Esophagus muscularis mucosa (tissue), 4 donors: ENCODE measurements around the gene PLEKHA6. TPM values are rescaled to one million over a fixed set of nuclear protein-coding genes. Genes with fewer than 3 reads are reported as not detected.

Experiments
- DNase-seq: peaks from one replicate; pipeline ENCODE4 v3.0.0-alpha.2; 2017; ENCODE audit errors: extremely low spot score
- H3K27ac ChIP-seq, 4 donors: fragments of 200-600 bp; sonication (generic); replicated peaks in 1 of 4; 1 replicate in 3 of 4; 2 replicates in 1 of 4; pipeline ENCODE4 v1.5.1; 2016 to 2019; ENCODE audit warnings: mild to moderate bottlenecking in 1 of 4
- H3K27me3 ChIP-seq, 4 donors: fragments of 200-600 bp; sonication (generic); one replicate each; pipeline versions ENCODE4 v1.5.1 to v1.6.0; 2016 to 2019
- H3K36me3 ChIP-seq, 4 donors: fragments of 200-600 bp; sonication (generic); one replicate each; pipeline ENCODE4 v1.5.1; 2016 to 2019
- H3K4me1 ChIP-seq, 4 donors: fragments of 200-600 bp; sonication (generic); one replicate each; pipeline ENCODE4 v1.5.1; 2016 to 2019
- H3K4me3 ChIP-seq, 4 donors: fragments of 200-600 bp; sonication (generic); 1 replicate in 2 of 4; 2 replicates in 2 of 4; pipeline ENCODE4 v1.5.1; 2016 to 2019; ENCODE audit warnings: mild to moderate bottlenecking in 4 of 4, moderate library complexity in 1 of 4
- H3K9me3 ChIP-seq, 4 donors: fragments of 200-600 bp; sonication (generic); 1 replicate in 3 of 4; 2 replicates in 1 of 4; pipeline ENCODE4 v1.5.1; 2016 to 2019
- EP300 ChIP-seq: sonication (generic); formaldehyde crosslinking; IDR thresholded peaks from one replicate; pipeline ENCODE4 v1.6.1; 2017; ENCODE audit warnings: antibody characterized with exemption
- POLR2A ChIP-seq: fragments of 450-650 bp; IDR thresholded peaks from one replicate; pipeline ENCODE4 v1.6.1; 2017; ENCODE audit warnings: antibody characterized with exemption, moderate library complexity, mild to moderate bottlenecking, low read depth
- POLR2AphosphoS5 ChIP-seq, 2 donors: sonication (generic); formaldehyde crosslinking; IDR thresholded peaks; one replicate each; pipeline ENCODE4 v1.6.1; 2017; ENCODE audit warnings: antibody characterized with exemption in 2 of 2
- WGBS: methylation state at CpG from one replicate; pipeline ENCODE4 v1.1.5; 2018; 5-methylcytosine and 5-hydroxymethylcytosine counted together
- intact Hi-C: fragments of 100-400 bp; cut with DNase I; formaldehyde crosslinking; loops from one replicate; pipeline ENCODE4 v1.15.1; 2023
- total RNA-seq, 4 donors: library from RNA; depleted of rRNA; stranded (reverse); fragments of >200 nt; gene quantifications; one replicate each; pipeline versions ENCODE4 v1.1.0 to v1.2.1, GENCODE V29; 2016
- TF ChIP-seq, protein P1 (sequence below), 3 experiments: fragments of 200-600 bp in 2 of 3; fragments of 450-650 bp in 1 of 3; sonication (generic) in 2 of 3; IDR thresholded peaks; one replicate each; pipeline ENCODE4 v1.5.1; 2017 to 2019; ENCODE audit warnings: antibody characterized with exemption in 3 of 3, mild to moderate bottlenecking in 2 of 3, moderate library complexity in 1 of 3

PLEKHA6 gene
- total RNA-seq, 4 donors from 2014 or later: 11.9 to 22.4 (median 15.9) TPM

DNA sequence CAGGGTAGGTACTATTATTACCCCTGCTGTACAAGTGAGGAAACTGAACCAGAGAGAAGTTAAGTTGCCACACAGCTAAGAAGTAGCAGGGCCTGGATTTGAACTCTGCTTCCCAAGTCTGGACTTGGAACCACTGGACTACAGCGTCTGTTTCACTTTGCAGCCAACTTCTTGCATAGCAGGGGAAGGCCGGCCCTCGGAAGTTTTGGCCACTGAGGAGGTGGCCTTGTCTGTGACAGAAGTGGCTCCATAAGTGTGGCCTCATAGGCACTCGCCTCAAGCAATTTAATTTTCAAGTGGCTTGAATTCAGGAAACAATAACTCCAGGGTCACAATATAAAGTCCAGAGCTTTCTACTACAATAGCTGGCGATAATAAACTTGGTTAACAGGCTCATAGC, 41.4 kb downstream of the PLEKHA6 start:
- DNase-seq: no peak
- no peaks in the 10 kb centered on the region for H3K36me3 ChIP-seq
- peak overlapping the region in 1 of 4 donors; percentile 23 for H3K27ac ChIP-seq
- no peak overlapping the region for H3K4me3 ChIP-seq
- intact Hi-C loops: no loop called here
- peaks cover 0 to 27% (median 9%) of the 10 kb centered on the region in 4 donors for H3K4me1 ChIP-seq
- peaks cover 0 to 13% (median 0%) of the 10 kb centered on the region in 4 donors for H3K27me3 ChIP-seq
- no peaks in the 10 kb centered on the region for H3K9me3 ChIP-seq
- TF ChIP-seq POLR2AphosphoS5 (IDR thresholded peaks at IDR 0.05) (no peak), POLR2A (no peak), EP300 (no peak)
- TF ChIP-seq, protein P1, sequence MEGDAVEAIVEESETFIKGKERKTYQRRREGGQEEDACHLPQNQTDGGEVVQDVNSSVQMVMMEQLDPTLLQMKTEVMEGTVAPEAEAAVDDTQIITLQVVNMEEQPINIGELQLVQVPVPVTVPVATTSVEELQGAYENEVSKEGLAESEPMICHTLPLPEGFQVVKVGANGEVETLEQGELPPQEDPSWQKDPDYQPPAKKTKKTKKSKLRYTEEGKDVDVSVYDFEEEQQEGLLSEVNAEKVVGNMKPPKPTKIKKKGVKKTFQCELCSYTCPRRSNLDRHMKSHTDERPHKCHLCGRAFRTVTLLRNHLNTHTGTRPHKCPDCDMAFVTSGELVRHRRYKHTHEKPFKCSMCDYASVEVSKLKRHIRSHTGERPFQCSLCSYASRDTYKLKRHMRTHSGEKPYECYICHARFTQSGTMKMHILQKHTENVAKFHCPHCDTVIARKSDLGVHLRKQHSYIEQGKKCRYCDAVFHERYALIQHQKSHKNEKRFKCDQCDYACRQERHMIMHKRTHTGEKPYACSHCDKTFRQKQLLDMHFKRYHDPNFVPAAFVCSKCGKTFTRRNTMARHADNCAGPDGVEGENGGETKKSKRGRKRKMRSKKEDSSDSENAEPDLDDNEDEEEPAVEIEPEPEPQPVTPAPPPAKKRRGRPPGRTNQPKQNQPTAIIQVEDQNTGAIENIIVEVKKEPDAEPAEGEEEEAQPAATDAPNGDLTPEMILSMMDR (IDR thresholded peaks at IDR 0.05): no peak
- 100% methylated on average over 2 of the region's 5 CpGs for WGBS

- H3K9me3 ChIP-seq: no peaks in the 10 kb centered on the region
- H3K27me3 ChIP-seq: peaks cover 0 to 13% (median 0%) of the 10 kb centered on the region in 4 donors
- H3K36me3 ChIP-seq: no peaks in the 10 kb centered on the region
- H3K4me3 ChIP-seq: no peak overlapping the region
- DNase-seq: no peak
- peaks cover 0 to 27% (median 9%) of the 10 kb centered on the region in 4 donors for H3K4me1 ChIP-seq
- 71% methylated on average over 5 of the region's 5 CpGs for WGBS
- H3K27ac ChIP-seq: no peak overlapping the region
- TF ChIP-seq, protein P1 (IDR thresholded peaks at IDR 0.05): no peak
- TF ChIP-seq EP300 (no peak), POLR2A (no peak), POLR2AphosphoS5 (IDR thresholded peaks at IDR 0.05) (no peak)
- intact Hi-C loops: no loop called here
These were observed 42.6 kb downstream of the PLEKHA6 start for GRCh38 chr1:204317170-204317569.

DNA sequence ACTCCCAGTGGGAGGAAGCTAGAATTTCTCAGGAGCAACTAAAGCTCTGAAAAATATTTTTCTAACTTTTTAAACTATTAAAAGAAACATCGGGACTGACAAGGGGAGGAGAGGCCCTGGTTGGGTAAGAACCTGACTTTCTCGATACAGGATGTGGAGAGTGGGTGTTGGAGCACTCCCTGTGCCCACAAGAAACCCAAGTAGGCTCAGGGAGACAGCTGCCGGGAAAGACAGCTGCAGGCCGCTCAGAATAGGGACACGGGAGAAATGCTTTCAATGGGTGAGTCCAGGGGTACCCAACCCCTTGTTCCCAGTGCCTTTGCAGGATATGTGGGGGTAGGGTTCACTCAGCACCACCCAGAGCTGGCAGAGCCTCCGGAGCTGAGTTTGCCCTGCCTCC, 43.6 kb downstream of the PLEKHA6 start:
- no peaks in the 10 kb centered on the region for H3K9me3 ChIP-seq
- H3K27me3 ChIP-seq: peaks cover 0 to 13% (median 0%) of the 10 kb centered on the region in 4 donors
- DNase-seq: no peak
- TF ChIP-seq POLR2A (no peak), POLR2AphosphoS5 (IDR thresholded peaks at IDR 0.05) (no peak), EP300 (no peak)
- TF ChIP-seq, protein P1 (IDR thresholded peaks at IDR 0.05): no peak
- H3K27ac ChIP-seq: no peak overlapping the region
- intact Hi-C loops: no loop called here
- H3K4me3 ChIP-seq: no peak overlapping the region
- no peaks in the 10 kb centered on the region for H3K36me3 ChIP-seq
- 80% methylated on average over 5 of the region's 6 CpGs for WGBS
- H3K4me1 ChIP-seq: peaks cover 0 to 27% (median 6%) of the 10 kb centered on the region in 4 donors

- Histone ChIP-seq H3K9me3 (no peaks in the 10 kb centered on the region), H3K27ac (no peak overlapping the region), H3K36me3 (no peaks in the 10 kb centered on the region), H3K27me3 (peaks cover 0 to 9% (median 0%) of the 10 kb centered on the region in 4 donors), H3K4me3 (no peak overlapping the region), H3K4me1 (peaks cover 0 to 18% (median 4%) of the 10 kb centered on the region in 4 donors)
- no peak for DNase-seq
- TF ChIP-seq POLR2AphosphoS5 (IDR thresholded peaks at IDR 0.05) (no peak), EP300 (no peak), POLR2A (no peak)
- TF ChIP-seq, protein P1 (IDR thresholded peaks at IDR 0.05): no peak
- 86% methylated on average over 11 of the region's 12 CpGs for WGBS
- intact Hi-C loops: no loop called here
These were observed 44.7 kb downstream of the PLEKHA6 start for GRCh38 chr1:204314893-204315658.
